Left lung (tissue), 10 donors: ENCODE measurements around the gene LAMP5. TPM values are rescaled to one million over a fixed set of nuclear protein-coding genes. Genes with fewer than 3 reads are reported as not detected.

ENCODE experiments used
- ATAC-seq: fragments of 200-7000 bp; cut with Tn5 transposase; one replicate; pipeline ENCODE4 v1.9.1; 2020; ENCODE audit warnings: moderate library complexity
- DNase-seq, 4 donors: peaks; one replicate each; pipeline ENCODE4 v3.0.0-alpha.2; 2013 to 2020
- H3K27ac ChIP-seq, 2 donors: fragments of 200-600 bp; sonication (generic) in 1 of 2; one replicate each; pipeline versions ENCODE4 v1.5.0 to v1.8.0; 2020 to 2021
- H3K27me3 ChIP-seq, 2 donors: fragments of 200-600 bp; sonication (generic) in 1 of 2; one replicate each; pipeline versions ENCODE4 v1.5.0 to v1.8.0; 2020 to 2021
- H3K36me3 ChIP-seq, 2 donors: fragments of 200-600 bp; sonication (generic) in 1 of 2; one replicate each; pipeline versions ENCODE4 v1.5.0 to v1.8.0; 2020 to 2021
- H3K4me1 ChIP-seq, 2 donors: fragments of 200-600 bp; one replicate each; pipeline ENCODE4 v1.8.0; 2021
- H3K4me3 ChIP-seq, 2 donors: fragments of 200-600 bp; sonication (generic) in 1 of 2; one replicate each; pipeline versions ENCODE4 v1.5.0 to v1.8.0; 2020 to 2021; ENCODE audit warnings: mild to moderate bottlenecking in 1 of 2
- H3K9me3 ChIP-seq, 2 donors: fragments of 200-600 bp; sonication (generic) in 1 of 2; one replicate each; pipeline versions ENCODE4 v1.5.0 to v1.8.0; 2020 to 2021
- intact Hi-C, 2 donors: fragments of 100-400 bp; cut with DNase I; formaldehyde crosslinking; loops; one replicate each; pipeline versions ENCODE4 v1.11.2 to v1.14.2; 2022
- polyA plus RNA-seq, 6 donors: library from polyadenylated mRNA; unstranded; fragments of 120-200 nt; gene quantifications; one replicate each; pipeline ENCODE4 v1.2.1, GENCODE V29; 2013; ENCODE audit not compliant: insufficient read length in 6 of 6
- total RNA-seq, 2 donors: library from RNA; stranded (reverse); fragmentation: NEBNext Ultra II Directional; extraction: Animal tissue kit (Norgen Biotek cat#: 25700); gene quantifications; one replicate each; pipeline ENCODE4 v1.2.1, GENCODE V29; 2021
- TF ChIP-seq, protein P1 (sequence below), 2 donors: fragments of 200-600 bp; sonication (generic) in 1 of 2; IDR thresholded peaks; one replicate each; pipeline versions ENCODE4 v1.5.0 to v1.8.0; 2021; ENCODE audit warnings: antibody characterized with exemption in 2 of 2
- donor health status: DM: no; HTN: yes; CAD: no.
- donor health status: DM: no; HTN: no; CAD: no.

The LAMP5 gene
- total and polyA plus RNA-seq, 8 donors, result 0.47 to 5.3 (median 1.9) TPM

- no peaks in the 10 kb centered on the region for H3K36me3 ChIP-seq
- DNase-seq (no peak), ATAC-seq (no peak)
- peaks cover 3 to 19% of the 10 kb centered on the region in 2 donors for H3K4me1 ChIP-seq
- no peak overlapping the region for H3K4me3 ChIP-seq
- no peaks in the 10 kb centered on the region for H3K9me3 ChIP-seq
- TF ChIP-seq, protein P1, sequence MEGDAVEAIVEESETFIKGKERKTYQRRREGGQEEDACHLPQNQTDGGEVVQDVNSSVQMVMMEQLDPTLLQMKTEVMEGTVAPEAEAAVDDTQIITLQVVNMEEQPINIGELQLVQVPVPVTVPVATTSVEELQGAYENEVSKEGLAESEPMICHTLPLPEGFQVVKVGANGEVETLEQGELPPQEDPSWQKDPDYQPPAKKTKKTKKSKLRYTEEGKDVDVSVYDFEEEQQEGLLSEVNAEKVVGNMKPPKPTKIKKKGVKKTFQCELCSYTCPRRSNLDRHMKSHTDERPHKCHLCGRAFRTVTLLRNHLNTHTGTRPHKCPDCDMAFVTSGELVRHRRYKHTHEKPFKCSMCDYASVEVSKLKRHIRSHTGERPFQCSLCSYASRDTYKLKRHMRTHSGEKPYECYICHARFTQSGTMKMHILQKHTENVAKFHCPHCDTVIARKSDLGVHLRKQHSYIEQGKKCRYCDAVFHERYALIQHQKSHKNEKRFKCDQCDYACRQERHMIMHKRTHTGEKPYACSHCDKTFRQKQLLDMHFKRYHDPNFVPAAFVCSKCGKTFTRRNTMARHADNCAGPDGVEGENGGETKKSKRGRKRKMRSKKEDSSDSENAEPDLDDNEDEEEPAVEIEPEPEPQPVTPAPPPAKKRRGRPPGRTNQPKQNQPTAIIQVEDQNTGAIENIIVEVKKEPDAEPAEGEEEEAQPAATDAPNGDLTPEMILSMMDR (IDR thresholded peaks at IDR 0.05), result no peak
- no peak overlapping the region for H3K27ac ChIP-seq
- H3K27me3 ChIP-seq, result peaks cover 18 to 54% of the 10 kb centered on the region in 2 donors
- intact Hi-C loops, result no loop called here
These were observed 5.7 kb downstream of the LAMP5 start for GRCh38 chr20:9520086-9520485.

GRCh38 chr20:9523636-9524035, 9.2 kb downstream of the LAMP5 start:
- ATAC-seq (no peak), DNase-seq (no peak)
- no peak overlapping the region for H3K4me3 ChIP-seq
- no peaks in the 10 kb centered on the region for H3K36me3 ChIP-seq
- TF ChIP-seq, protein P1 (IDR thresholded peaks at IDR 0.05), result no peak
- H3K27ac ChIP-seq, result no peak overlapping the region
- intact Hi-C loops, result no loop called here
- H3K4me1 ChIP-seq, result no peaks in the 10 kb centered on the region
- H3K27me3 ChIP-seq, result peaks cover 2 to 18% of the 10 kb centered on the region in 2 donors
- H3K9me3 ChIP-seq, result no peaks in the 10 kb centered on the region

DNA sequence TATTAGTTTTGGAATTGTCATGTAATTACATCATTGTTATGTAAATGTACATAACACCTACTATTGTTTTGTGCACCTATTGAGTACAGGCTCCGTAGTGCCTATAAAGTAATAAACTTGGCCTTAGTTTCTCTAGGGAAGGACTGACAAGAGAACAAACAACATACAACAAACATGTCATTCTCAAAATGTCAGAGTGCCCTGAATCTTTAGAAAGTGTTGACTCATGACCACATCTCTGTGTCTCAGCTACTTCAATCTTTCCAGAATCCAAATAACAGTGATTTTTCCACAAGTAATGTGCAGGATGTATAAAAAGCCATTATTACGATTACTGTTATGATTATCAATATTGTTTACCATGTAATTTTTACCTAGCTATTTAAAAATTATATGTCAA, 17.2 kb downstream of the LAMP5 start:
- no peaks in the 10 kb centered on the region for H3K9me3 ChIP-seq
- no peaks in the 10 kb centered on the region for H3K27me3 ChIP-seq
- no peak overlapping the region for H3K27ac ChIP-seq
- no peaks in the 10 kb centered on the region for H3K36me3 ChIP-seq
- intact Hi-C loops, result no loop called here
- DNase-seq, result no peak
- H3K4me3 ChIP-seq, result no peak overlapping the region
- no peaks in the 10 kb centered on the region for H3K4me1 ChIP-seq
- ATAC-seq, result no peak
- TF ChIP-seq, protein P1 (IDR thresholded peaks at IDR 0.05), result no peak

- Histone ChIP-seq H3K27ac (no peak overlapping the region), H3K9me3 (no peaks in the 10 kb centered on the region), H3K4me3 (no peak overlapping the region), H3K36me3 (no peaks in the 10 kb centered on the region), H3K4me1 (no peaks in the 10 kb centered on the region), H3K27me3 (no peaks in the 10 kb centered on the region)
- ATAC-seq, result no peak
- TF ChIP-seq, protein P1 (IDR thresholded peaks at IDR 0.05), result no peak
- intact Hi-C loops, result no loop called here
- DNase-seq, result no peak
These were observed 17.9 kb downstream of the LAMP5 start for GRCh38 chr20:9532069-9532838.

DNA sequence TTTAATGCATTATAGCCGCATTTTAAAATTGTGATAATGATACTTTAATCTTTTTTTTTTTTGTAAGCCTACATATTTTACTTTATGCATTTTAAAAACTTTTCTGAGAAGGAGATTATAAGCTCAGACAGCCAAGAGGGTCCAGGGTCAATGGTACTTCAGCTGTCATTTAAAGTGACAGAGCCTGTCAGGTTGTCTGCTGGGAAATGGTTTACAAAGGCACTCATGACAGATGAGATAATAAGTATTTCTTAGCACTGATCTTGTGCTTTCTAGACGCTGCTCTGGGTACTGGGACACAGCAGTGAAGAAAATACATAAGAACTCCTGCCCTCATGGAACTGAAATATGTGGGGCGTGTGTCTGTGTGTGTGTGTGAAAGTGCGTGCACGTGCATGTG, 19.6 kb downstream of the LAMP5 start:
- intact Hi-C loops, result no loop called here
- no peaks in the 10 kb centered on the region for H3K4me1 ChIP-seq
- no peaks in the 10 kb centered on the region for H3K36me3 ChIP-seq
- TF ChIP-seq, protein P1 (IDR thresholded peaks at IDR 0.05), result no peak
- DNase-seq, result no peak
- ATAC-seq, result no peak
- no peaks in the 10 kb centered on the region for H3K27me3 ChIP-seq
- no peak overlapping the region for H3K27ac ChIP-seq
- H3K9me3 ChIP-seq, result no peaks in the 10 kb centered on the region
- H3K4me3 ChIP-seq, result no peak overlapping the region
